HK-2 (cell line): ENCODE data around the gene HMCN2.
"Not testable (repeated sequence)": the region's sequence is repeated elsewhere in the genome, so short reads cannot be mapped to it uniquely, and the experiment has no call there.

Experiments used
- DNase-seq: peaks from one replicate; pipeline ENCODE4 v3.0.0-alpha.2; 2018; ENCODE audit not compliant: unreplicated experiment

HMCN2 gene

GRCh38 chr9:130330202-130330862, 64.8 kb downstream of the HMCN2 start:
- DNase-seq, result no peak

DNA sequence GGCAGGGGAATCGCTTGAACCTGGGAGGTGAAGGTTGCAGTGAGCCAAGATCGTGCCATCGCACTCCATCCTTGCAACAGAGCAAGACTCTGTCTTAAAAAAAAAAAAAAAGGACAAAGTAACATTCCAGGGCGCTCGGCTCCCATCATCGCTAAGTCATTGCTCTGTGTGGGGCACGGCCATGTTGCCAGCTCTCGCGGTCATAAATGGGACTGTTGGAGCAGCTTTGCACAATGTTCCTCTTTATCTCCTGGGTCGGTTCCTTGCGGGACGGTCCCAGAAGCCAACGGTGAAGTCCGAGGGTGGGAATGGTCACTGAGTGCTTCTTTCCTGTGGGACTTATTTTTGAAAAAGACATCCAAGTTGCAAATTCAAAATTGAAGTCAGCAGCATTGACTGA, 65.5 kb downstream of the HMCN2 start:
- no peak for DNase-seq

GRCh38 chr9:130331573-130331972, 66.0 kb downstream of the HMCN2 start:
- DNase-seq, result no peak

DNA sequence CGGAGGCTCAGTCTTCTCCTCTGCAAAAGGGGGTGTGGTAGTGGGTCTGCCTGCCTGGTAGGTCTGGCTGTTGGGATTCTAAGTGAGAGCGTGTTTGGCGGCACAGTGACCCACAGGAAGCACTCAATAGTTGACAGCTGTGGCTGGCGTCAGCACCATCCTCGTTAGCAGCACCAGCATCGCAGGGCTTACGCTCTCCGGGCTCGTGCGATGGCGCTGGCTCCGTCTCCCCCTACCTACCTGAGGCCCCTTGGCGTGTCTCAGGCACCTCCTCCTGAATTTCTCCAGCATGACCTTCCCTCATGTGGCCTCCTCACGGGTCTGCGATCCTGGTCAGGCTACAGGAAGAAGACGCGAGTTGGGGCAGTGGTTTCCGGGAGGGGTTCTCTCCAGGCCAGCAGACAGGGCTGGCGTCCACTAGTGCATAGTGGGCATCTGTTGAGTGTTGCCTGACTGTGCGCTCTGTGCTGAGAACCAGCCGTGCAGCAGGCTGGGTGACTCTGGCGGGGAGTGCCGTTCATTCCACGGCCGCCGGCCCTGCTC, 66.9 kb downstream of the HMCN2 start:
- no peak for DNase-seq

GRCh38 chr9:130333041-130333711, 67.6 kb downstream of the HMCN2 start:
- no peak for DNase-seq

DNA sequence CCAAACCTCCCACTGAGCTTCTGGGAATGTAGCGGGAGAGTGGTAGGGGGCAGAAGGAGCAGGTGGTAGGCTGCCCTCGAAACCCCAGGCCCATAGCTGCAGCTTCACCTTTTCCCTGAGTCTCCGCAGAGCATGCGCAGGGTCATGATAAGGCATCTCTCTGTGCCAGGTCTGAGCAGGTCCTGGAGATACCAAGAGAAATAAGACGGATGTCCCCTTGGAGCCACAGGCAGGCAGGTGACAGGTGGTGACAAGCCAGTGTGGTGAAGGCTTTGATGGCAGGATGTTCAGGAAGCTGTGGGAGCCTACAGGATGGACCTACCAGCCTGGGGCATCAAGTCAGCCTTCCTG, 68.1 kb downstream of the HMCN2 start:
- no peak for DNase-seq

GRCh38 chr9:130334915-130335314, 69.4 kb downstream of the HMCN2 start:
- no peak for DNase-seq

- no peak for DNase-seq
Measured at GRCh38 chr9:130336027-130336610, 70.6 kb downstream of the HMCN2 start.

GRCh38 chr9:130336885-130337284, 71.3 kb downstream of the HMCN2 start:
- DNase-seq, result no peak

DNA sequence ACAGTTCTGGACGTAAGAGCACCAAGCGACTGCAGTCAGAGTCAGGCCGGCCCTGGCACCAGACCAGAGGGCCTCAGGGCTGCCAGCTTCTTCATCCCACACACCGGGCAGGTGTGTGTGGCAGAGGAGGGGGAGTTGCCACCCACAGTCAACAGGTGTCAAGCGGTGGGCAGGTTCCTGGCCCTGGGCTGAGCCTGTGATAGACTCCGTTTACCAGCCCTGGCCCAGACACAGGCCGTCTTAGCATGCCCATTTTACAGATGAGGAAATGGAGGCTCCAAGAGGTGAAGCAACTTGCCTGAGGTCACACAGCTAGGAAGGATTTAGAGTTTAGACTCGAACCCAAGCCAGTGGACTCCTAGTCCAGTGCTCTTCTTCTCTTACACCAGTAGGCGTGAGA, 71.8 kb downstream of the HMCN2 start:
- no peak for DNase-seq

- no peak for DNase-seq
Measured at GRCh38 chr9:130337784-130338380, 72.3 kb downstream of the HMCN2 start.

DNA sequence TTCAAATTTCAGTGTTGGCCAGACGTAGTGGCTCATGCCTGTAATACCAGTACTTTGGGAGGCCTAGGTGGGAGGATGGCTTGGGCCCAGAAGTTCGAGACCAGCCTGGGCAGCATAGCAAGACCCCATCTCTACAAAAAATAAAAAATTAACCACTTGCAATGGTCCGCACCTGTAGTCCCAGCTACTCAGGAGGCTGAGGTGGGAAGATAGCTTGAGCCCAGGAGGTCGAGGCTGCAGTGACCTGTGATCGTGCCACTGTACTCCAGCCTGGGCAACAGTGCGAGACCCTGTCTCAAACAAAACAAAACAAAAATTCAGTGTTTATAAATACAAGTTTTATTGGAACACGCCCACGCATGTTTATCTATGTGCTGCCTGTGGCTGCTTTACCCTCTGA, 73.3 kb downstream of the HMCN2 start:
- not testable (repeated sequence) for DNase-seq

DNA sequence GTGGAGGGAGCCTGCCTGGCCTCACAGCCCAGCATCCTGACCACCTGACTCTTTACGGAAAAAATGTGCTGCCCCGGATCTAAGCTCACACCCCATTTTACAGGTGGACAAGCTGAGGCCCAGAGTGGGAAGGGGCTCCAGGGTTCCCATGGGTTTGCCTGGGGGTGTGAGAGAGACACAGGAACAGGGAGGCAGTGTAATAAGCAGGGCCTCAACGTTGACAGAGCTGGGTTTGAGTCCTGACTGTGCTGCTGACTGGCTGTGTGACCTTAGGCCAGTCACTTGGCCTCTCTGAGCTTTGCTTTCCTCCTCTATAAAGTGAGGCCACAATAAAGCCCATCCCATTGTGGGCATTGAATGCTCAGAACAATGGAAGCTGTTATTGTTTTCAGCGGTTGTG, 73.7 kb downstream of the HMCN2 start:
- DNase-seq, result no peak

DNA sequence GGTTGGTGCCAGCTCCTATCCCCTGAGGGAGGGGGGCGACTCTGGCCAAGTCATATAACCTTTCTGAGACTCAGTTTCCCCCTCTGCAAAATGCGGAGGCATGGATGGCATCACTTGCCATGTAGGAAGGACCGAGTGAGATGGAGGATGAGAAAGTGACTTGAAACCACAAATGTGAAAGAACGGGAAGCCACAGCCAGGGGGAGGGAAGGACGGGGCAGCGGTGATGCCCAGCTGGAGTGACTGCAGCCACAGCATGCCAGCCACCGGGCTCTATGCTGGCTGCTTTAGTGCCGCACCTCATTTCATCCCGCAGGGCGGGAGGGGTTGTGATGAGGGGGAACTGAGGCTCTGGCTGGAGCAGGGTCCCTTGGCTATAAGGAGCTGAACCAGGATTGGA, 74.5 kb downstream of the HMCN2 start:
- no peak for DNase-seq

DNA sequence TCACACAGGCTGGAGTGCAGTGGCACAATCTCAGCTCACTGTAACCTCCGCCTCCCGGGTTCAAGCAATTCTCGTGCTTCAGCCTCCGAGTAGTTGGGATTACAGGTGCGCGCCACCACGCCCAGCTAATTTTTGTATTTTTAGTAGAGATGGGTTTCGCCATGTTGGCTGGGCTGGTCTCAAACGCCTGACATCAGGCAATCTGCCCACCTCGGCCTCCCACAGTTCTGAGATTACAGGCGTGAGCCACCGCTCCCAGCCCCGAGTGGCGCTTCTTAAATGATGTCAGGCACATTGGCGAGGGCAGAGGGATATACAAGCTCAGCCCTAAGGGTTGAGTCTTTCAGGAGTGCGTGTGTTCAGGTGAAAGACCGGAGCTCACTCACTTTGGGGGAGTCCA, 75.0 kb downstream of the HMCN2 start:
- not testable (repeated sequence) for DNase-seq

DNA sequence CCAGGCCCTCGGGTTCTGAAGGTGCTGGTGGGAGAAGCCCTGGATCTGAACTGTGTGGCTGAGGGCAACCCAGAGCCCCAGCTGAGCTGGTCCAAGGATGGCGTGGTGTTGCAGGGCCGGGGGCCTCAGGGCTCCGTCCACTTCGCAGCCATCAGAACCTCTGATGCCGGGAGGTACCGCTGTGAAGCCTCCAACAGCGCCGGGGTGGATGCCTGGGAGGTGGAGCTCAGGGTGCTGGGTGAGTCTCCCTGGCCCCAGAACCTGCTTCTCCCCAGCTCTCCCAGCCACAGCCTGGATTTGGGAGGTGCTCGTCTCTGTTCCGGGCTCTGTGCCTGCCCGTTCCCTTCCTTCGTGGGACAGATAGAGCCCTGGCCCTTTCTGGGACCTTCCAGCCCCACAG, 75.6 kb downstream of the HMCN2 start:
- no peak for DNase-seq

- no peak for DNase-seq
Measured at GRCh38 chr9:130341839-130342713, 76.5 kb downstream of the HMCN2 start.

DNA sequence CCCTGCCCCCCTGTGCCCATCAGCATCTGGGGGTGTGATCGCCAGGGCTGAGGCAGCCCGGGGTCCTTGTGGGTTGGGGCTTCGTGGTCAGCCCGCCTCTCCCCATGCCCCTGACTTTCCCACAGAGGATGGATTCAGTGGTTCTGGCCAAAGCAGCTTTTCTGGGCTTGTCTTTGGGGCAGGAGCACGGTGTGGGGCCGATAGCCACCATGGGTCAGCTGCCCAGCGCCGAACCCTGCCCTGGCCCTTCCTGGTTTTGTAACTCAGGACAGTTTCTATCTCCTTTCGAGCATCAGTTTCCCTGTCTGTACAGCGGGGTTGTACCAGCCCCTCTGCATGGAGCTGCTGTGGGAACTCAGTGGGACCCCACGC, 77.1 kb downstream of the HMCN2 start:
- DNase-seq, result no peak

- peak; percentile 27 for DNase-seq
Measured at GRCh38 chr9:130343445-130343918, 77.9 kb downstream of the HMCN2 start.

GRCh38 chr9:130344366-130344765, 78.8 kb downstream of the HMCN2 start:
- no peak for DNase-seq

GRCh38 chr9:130345009-130345896, 79.7 kb downstream of the HMCN2 start:
- no peak for DNase-seq
